Eye (tissue), 1 donor: Measurements from ENCODE around the gene NCDN.

Source experiments
- DNase-seq: peaks from one replicate; pipeline ENCODE4 v3.0.0-alpha.2; 2015

NCDN gene

GRCh38 chr1:35557611-35558373 is at the start of gene NCDN:
NCDN (plus strand) TSS chr1:35557799; CDS start chr1:35558191, 392 bp downstream.
- peak; percentile 99 for DNase-seq

GRCh38 chr1:35507947-35508346 is 49.7 kb upstream of the NCDN start:
- DNase-seq: no peak

GRCh38 chr1:35509558-35509957 is 48.0 kb upstream of the NCDN start:
- DNase-seq: no peak

GRCh38 chr1:35511305-35511704 is 46.3 kb upstream of the NCDN start:
- DNase-seq: no peak

GRCh38 chr1:35518183-35518582 is 39.4 kb upstream of the NCDN start:
- DNase-seq: no peak

GRCh38 chr1:35519432-35519831 is 38.2 kb upstream of the NCDN start:
- DNase-seq: no peak

GRCh38 chr1:35524106-35524505 is 33.5 kb upstream of the NCDN start:
- no peak for DNase-seq

GRCh38 chr1:35530168-35530567 is 27.4 kb upstream of the NCDN start:
- no peak for DNase-seq

- DNase-seq: no peak
Measured at GRCh38 chr1:35530946-35531345, 26.7 kb upstream of the NCDN start.

GRCh38 chr1:35531368-35531767 is 26.2 kb upstream of the NCDN start:
- no peak for DNase-seq

GRCh38 chr1:35532497-35533223 is 24.9 kb upstream of the NCDN start:
- no peak for DNase-seq

GRCh38 chr1:35533586-35533985 is 24.0 kb upstream of the NCDN start:
- DNase-seq: no peak

GRCh38 chr1:35535243-35535642 is 22.4 kb upstream of the NCDN start:
- DNase-seq: no peak

- no peak for DNase-seq
Measured at GRCh38 chr1:35536556-35537162, 20.9 kb upstream of the NCDN start.

GRCh38 chr1:35537806-35538205 is 19.8 kb upstream of the NCDN start:
- DNase-seq: no peak

- DNase-seq: peak; percentile 17
Measured at GRCh38 chr1:35539073-35539823, 18.4 kb upstream of the NCDN start.

GRCh38 chr1:35539824-35540261 is 17.8 kb upstream of the NCDN start:
- peak; percentile 12 for DNase-seq

- DNase-seq: peak; percentile 61
Measured at GRCh38 chr1:35544976-35545375, 12.6 kb upstream of the NCDN start.

- DNase-seq: no peak
Measured at GRCh38 chr1:35546614-35547013, 11.0 kb upstream of the NCDN start.

GRCh38 chr1:35553851-35554250 is 3.7 kb upstream of the NCDN start:
- no peak for DNase-seq

- DNase-seq: no peak
Measured at GRCh38 chr1:35554266-35555211, 3.1 kb upstream of the NCDN start.

- DNase-seq: no peak
Measured at GRCh38 chr1:35555212-35555584, 2.4 kb upstream of the NCDN start.
